K562 (cell line): ENCODE data around the gene FAM50B. TPM values are rescaled to one million over a fixed set of nuclear protein-coding genes. Genes with fewer than 3 reads are reported as not detected.

Experiments used
- ATAC-seq: fragments of 200-7000 bp; cut with Tn5 transposase; 3 replicates; pipeline ENCODE4 v1.9.1; 2020; ENCODE audit warnings: moderate library complexity
- BruUV-seq: library from RNA; stranded (reverse); fragments of 400-500 nt; replicated peaks from 2 replicates; lab custom pipeline; 2021; lab: Mats Ljungman, UMichigan
- CTCF ChIA-PET: fragments of 300-600 bp; formaldehyde crosslinking; extraction: SDS; loops from one replicate; lab custom pipeline; 2021; ENCODE audit warnings: low intra/inter-chr PET ratio; lab: Yijun Ruan, JAX
- POLR2A ChIA-PET: fragments of 300-600, 350-650 bp; sonication (Branson Sonifier 250); formaldehyde crosslinking; extraction: SDS; loops from one replicate; lab custom pipeline; 2021; ENCODE audit warnings: antibody characterized with exemption, inconsistent platforms; lab: Yijun Ruan, JAX
- DNase-seq, 4 experiments: peaks; one replicate each; pipeline versions ENCODE4 v3.0.0 to v3.0.0-alpha.2; 2011 to 2018; ENCODE audit warnings: low spot score in 3 of 4, mixed read lengths in 3 of 4; ENCODE audit errors: extremely low read depth in 1 of 4
- FAIRE-seq: peaks from 2 replicates; lab custom pipeline; 2011; peaks lifted over from hg19 to GRCh38; lab: Jason Lieb, UNC
- H2AFZ ChIP-seq: 2 replicates; pipeline ENCODE4 v1.6.0; 2011; ENCODE audit warnings: low read depth, low read length, control low read depth, inconsistent platforms
- H3K27ac ChIP-seq: fragments of 200-600 bp; 3 replicates; pipeline ENCODE4 v1.8.0; 2011; ENCODE audit warnings: low read depth, mild to moderate bottlenecking, control low read depth, inconsistent platforms, low read length, moderate library complexity, mixed read lengths; ENCODE audit errors: extremely low read depth
- H3K27me3 ChIP-seq, 2 experiments: fragments of 300-600 bp in 1 of 2; 2 replicates in 1 of 2; 3 replicates in 1 of 2; pipeline versions ENCODE4 v1.6.0 to v1.8.0; 2011; ENCODE audit warnings: inconsistent platforms in 2 of 2, low read length in 2 of 2, mild to moderate bottlenecking in 1 of 2, mixed read lengths in 1 of 2, moderate library complexity in 1 of 2; ENCODE audit not compliant: control insufficient read depth in 2 of 2, insufficient read depth in 2 of 2
- H3K36me3 ChIP-seq: fragments of 300-600 bp; 3 replicates; pipeline ENCODE4 v1.8.0; 2011; ENCODE audit warnings: mild to moderate bottlenecking, low read length, inconsistent platforms; ENCODE audit not compliant: control insufficient read depth, insufficient read depth
- H3K4me1 ChIP-seq, 2 experiments: fragments of 200-600 bp in 1 of 2; replicated peaks in 1 of 2; 2 replicates in 1 of 2; 3 replicates in 1 of 2; pipeline versions ENCODE4 v1.5.1 to v1.8.0; 2011; ENCODE audit warnings: inconsistent platforms in 2 of 2, low read length in 2 of 2, mild to moderate bottlenecking in 1 of 2, mixed read lengths in 1 of 2, moderate library complexity in 1 of 2; ENCODE audit not compliant: control insufficient read depth in 2 of 2, insufficient read depth in 2 of 2
- H3K4me2 ChIP-seq: 2 replicates; pipeline ENCODE4 v1.6.1; 2011; ENCODE audit warnings: low read length, control low read depth, inconsistent platforms, mixed read lengths; ENCODE audit not compliant: insufficient read depth
- H3K4me3 ChIP-seq: fragments of 200-600 bp; sonication (generic), shearing (Covaris generic); 2 replicates; pipeline ENCODE4 v1.5.1; 2016; ENCODE audit warnings: control low read depth, inconsistent platforms
- H3K79me2 ChIP-seq: fragments of 200-600 bp; 3 replicates; pipeline ENCODE4 v1.8.0; 2011; ENCODE audit warnings: low read length, inconsistent platforms; ENCODE audit not compliant: control insufficient read depth, insufficient read depth
- H3K9ac ChIP-seq, 2 experiments: 2 replicates each; pipeline versions ENCODE4 v1.6.0 to v1.6.1; 2011; ENCODE audit warnings: low read depth in 2 of 2, low read length in 2 of 2, control low read depth in 1 of 2, inconsistent platforms in 1 of 2, mild to moderate bottlenecking in 1 of 2, mixed read lengths in 1 of 2; ENCODE audit not compliant: insufficient read depth in 1 of 2
- H3K9me1 ChIP-seq: one replicate; pipeline ENCODE4 v1.6.0; 2011; ENCODE audit warnings: inconsistent platforms, mild to moderate bottlenecking, low read length, moderate library complexity; ENCODE audit not compliant: control insufficient read depth, insufficient read depth
- H3K9me3 ChIP-seq: replicated peaks from 2 replicates; pipeline ENCODE4 v1.5.1; 2011; ENCODE audit warnings: low read depth, low read length, inconsistent platforms; ENCODE audit not compliant: control insufficient read depth, insufficient read depth
- H4K20me1 ChIP-seq: replicated peaks from 2 replicates; pipeline ENCODE4 v1.6.1; 2011; ENCODE audit warnings: low read length, inconsistent platforms, mixed read lengths; ENCODE audit not compliant: control insufficient read depth, insufficient read depth
- GMEB1 ChIP-seq: fragments of 250-450 bp; sonication (Bioruptor Pico); IDR thresholded peaks from 2 replicates; pipeline ENCODE4 v1.4.0; 2020; ENCODE audit warnings: mild to moderate bottlenecking
- ZSCAN29 ChIP-seq: fragments of 450-650 bp; IDR thresholded peaks from 2 replicates; pipeline ENCODE4 v1.6.1; 2017
- WGBS: fragments of 100-300 bp; shearing (Covaris generic); methylation state at CpG from one replicate; pipeline ENCODE4 v1.1.6; 2016; ENCODE audit warnings: low coverage, mixed read lengths; ENCODE audit not compliant: insufficient coverage; ENCODE audit errors: missing lambda C conversion rate; 5-methylcytosine and 5-hydroxymethylcytosine counted together
- in situ Hi-C: fragments of 300-500 bp; cut with MboI; formaldehyde crosslinking; loops from 4 replicates; pipeline ENCODE4 v1.15.0; 2018; ENCODE audit warnings: inconsistent platforms, mixed read lengths
- intact Hi-C: fragments of 100-400 bp; cut with micrococcal nuclease; formaldehyde crosslinking; loops from 2 replicates; pipeline ENCODE4 v1.14.2; 2022
- polyA plus RNA-seq, 8 experiments: library from polyadenylated mRNA; depleted of rRNA in 4 of 8; stranded (reverse) in 5 of 8; unstranded in 3 of 8; fragments of >200 nt; fragmentation: Nextera tagmentation in 2 of 8; fragmentation: Illumina TruSeq in 1 of 8; extraction: Ambion mirVana in 2 of 8; extraction: Trizol in 1 of 8; gene quantifications; 2 replicates each; pipeline versions ENCODE4 v1.2.1 to v1.2.3, GENCODE V29; 2011 to 2014; ENCODE audit warnings: inconsistent platforms in 1 of 8, missing spikeins in 1 of 8
- total RNA-seq, 7 experiments: library from RNA; depleted of rRNA in 6 of 7; stranded (reverse); fragments of >200 nt in 6 of 7; fragmentation: Illumina TruSeq in 2 of 7; extraction: Trizol in 2 of 7; gene quantifications; 2 replicates each; pipeline versions ENCODE4 v1.2.1 to v1.2.3, GENCODE V29; 2011 to 2021; ENCODE audit warnings: low replicate concordance in 1 of 7

FAM50B gene
- total and polyA plus RNA-seq, 9 of the 15 experiments (the other 6 are each of a cell fraction or from before 2014, with no cell fraction given), result 0.09 to 0.16 (median 0.13) TPM; not detected in 6

- CTCF ChIA-PET, result no interaction called here
- POLR2A ChIA-PET, result no interaction called here
Measured at GRCh38 chr6:3856576-3856975, 7.4 kb downstream of the FAM50B start.

More at GRCh38 chr6:3856576-3856975, 7.4 kb downstream of the FAM50B start:
- FAIRE-seq (no peak), DNase-seq (no peak), ATAC-seq (no peak)
- peaks cover 11 to 23% of the 10 kb centered on the region in 2 experiments; a peak in 3 of 5 replicates for H3K27me3 ChIP-seq
- H2AFZ ChIP-seq, result no peak overlapping the region
- no peak overlapping the region for H3K4me3 ChIP-seq
- no peaks in the 10 kb centered on the region for H4K20me1 ChIP-seq
- no peaks in the 10 kb centered on the region for H3K79me2 ChIP-seq
- intact Hi-C loops, result no loop called here
- H3K4me1 ChIP-seq, result no peaks in the 10 kb centered on the region
- H3K9ac ChIP-seq, result no peak overlapping the region
- TF ChIP-seq ZSCAN29 (no peak), GMEB1 (no peak)
- H3K9me1 ChIP-seq, result no peaks in the 10 kb centered on the region
- WGBS, result 0% methylated on average over 6 of the region's 6 CpGs
- no peak overlapping the region for H3K27ac ChIP-seq
- no TSS peak for BruUV-seq
- H3K36me3 ChIP-seq, result no peaks in the 10 kb centered on the region
- in situ Hi-C loops, result no loop called here
- no peaks in the 10 kb centered on the region; the same call in 1 of the 2 replicates for H3K9me3 ChIP-seq
- no peak overlapping the region for H3K4me2 ChIP-seq
